HepG2 (cell line): ENCODE measurements around the gene LAMA5. TPM values are rescaled to one million over a fixed set of nuclear protein-coding genes. Genes with fewer than 3 reads are reported as not detected.
A peak's percentile ranks its signal among the peaks of the same experiment; 100 is the strongest.

Experiments used
- FOXK2 ChIP-seq: fragments of 450-650 bp; IDR thresholded peaks from 2 replicates; pipeline ENCODE4 v1.6.1; 2016
- FOXO1 ChIP-seq: sonication (generic); formaldehyde crosslinking; IDR thresholded peaks from 2 replicates; pipeline ENCODE4 v1.4.0; 2020; ENCODE audit warnings: missing genetic modification reagents
- HNRNPK ChIP-seq: fragments of 200-400 bp; formaldehyde crosslinking; IDR thresholded peaks from 2 replicates; pipeline ENCODE4 v1.6.1; 2018; ENCODE audit warnings: low read length, low read depth, moderate library complexity, mild to moderate bottlenecking; ENCODE audit not compliant: poor library complexity, severe bottlenecking
- MATR3 ChIP-seq: sonication (generic); formaldehyde crosslinking; IDR thresholded peaks from 2 replicates; pipeline ENCODE4 v1.4.0; 2020; ENCODE audit warnings: missing genetic modification reagents
- MED1 ChIP-seq: sonication (generic); formaldehyde crosslinking; IDR thresholded peaks from 2 replicates; pipeline ENCODE4 v1.4.0; 2020; ENCODE audit warnings: missing genetic modification reagents
- PLRG1 ChIP-seq: fragments of 450-650 bp; conservative IDR thresholded peaks from 2 replicates; pipeline ENCODE4 v1.6.1; 2016
- SP140L ChIP-seq: sonication (generic); formaldehyde crosslinking; IDR thresholded peaks from 2 replicates; pipeline ENCODE4 v1.4.0; 2020; ENCODE audit warnings: missing genetic modification reagents, borderline replicate concordance
- TCF7L2 ChIP-seq: IDR thresholded peaks from 2 replicates; pipeline ENCODE4 v1.6.1; 2011; ENCODE audit warnings: mild to moderate bottlenecking, low read depth, low read length, moderate library complexity
- TFAP4 ChIP-seq: sonication (generic); IDR thresholded peaks from 2 replicates; pipeline ENCODE4 v1.6.1; 2016; ENCODE audit warnings: low read depth, borderline replicate concordance
- TOE1 ChIP-seq: sonication (generic); formaldehyde crosslinking; IDR thresholded peaks from 2 replicates; pipeline ENCODE4 v1.4.0; 2020; ENCODE audit warnings: mild to moderate bottlenecking, missing genetic modification reagents
- ZNF292 ChIP-seq: sonication (generic); formaldehyde crosslinking; IDR thresholded peaks from 2 replicates; pipeline ENCODE4 v1.8.1; 2022; ENCODE audit warnings: mild to moderate bottlenecking, low read depth, missing genetic modification reagents, borderline replicate concordance
- ZNF629 ChIP-seq: sonication (generic); formaldehyde crosslinking; conservative IDR thresholded peaks from 2 replicates; pipeline ENCODE4 v1.5.0; 2020; ENCODE audit warnings: missing genetic modification reagents
- polyA plus RNA-seq, 8 experiments: library from polyadenylated mRNA; depleted of rRNA in 3 of 8; stranded (reverse) in 7 of 8; unstranded in 1 of 8; fragments of >200 nt; fragmentation: Illumina TruSeq in 4 of 8; extraction: Trizol in 4 of 8; gene quantifications; 2 replicates each; pipeline versions ENCODE4 v1.2.1 to v1.2.3, GENCODE V29; 2011 to 2016; ENCODE audit warnings: low read depth in 4 of 8, missing spikeins in 1 of 8, mixed read lengths in 1 of 8; ENCODE audit not compliant: insufficient read depth in 1 of 8
- total RNA-seq, 5 experiments: library from RNA; depleted of rRNA; stranded (reverse); fragments of >200 nt; fragmentation: Illumina TruSeq; extraction: Trizol; gene quantifications; 2 replicates each; pipeline ENCODE4 v1.2.3, GENCODE V29; 2016; ENCODE audit warnings: low read depth in 1 of 5
- TF ChIP-seq, protein P1 (sequence below): sonication (generic); formaldehyde crosslinking; IDR thresholded peaks from 2 replicates; pipeline ENCODE4 v1.4.0; 2020; ENCODE audit warnings: missing genetic modification reagents
- TF ChIP-seq, protein P2 (sequence below): sonication (generic); formaldehyde crosslinking; conservative IDR thresholded peaks from 2 replicates; pipeline ENCODE4 v1.4.0; 2020; ENCODE audit warnings: missing genetic modification reagents
- TF ChIP-seq, protein P3 (sequence below), 2 experiments: sonication (generic) in 1 of 2; formaldehyde crosslinking in 1 of 2; IDR thresholded peaks; 2 replicates each; pipeline versions ENCODE4 v1.4.0 to v1.6.1; 2016 to 2020; ENCODE audit warnings: borderline replicate concordance in 1 of 2, low read depth in 1 of 2, mild to moderate bottlenecking in 1 of 2, missing genetic modification reagents in 1 of 2
- TF ChIP-seq, protein P4 (sequence below): sonication (generic); formaldehyde crosslinking; IDR thresholded peaks from 2 replicates; pipeline ENCODE4 v1.5.1; 2020; ENCODE audit warnings: missing genetic modification reagents, mild to moderate bottlenecking, borderline replicate concordance

LAMA5 gene
- total and polyA plus RNA-seq, 2 of the 13 experiments (the other 11 are each of a cell fraction or from before 2014, with no cell fraction given) = 21.0 to 44.7 TPM

- TF ChIP-seq, protein P1, sequence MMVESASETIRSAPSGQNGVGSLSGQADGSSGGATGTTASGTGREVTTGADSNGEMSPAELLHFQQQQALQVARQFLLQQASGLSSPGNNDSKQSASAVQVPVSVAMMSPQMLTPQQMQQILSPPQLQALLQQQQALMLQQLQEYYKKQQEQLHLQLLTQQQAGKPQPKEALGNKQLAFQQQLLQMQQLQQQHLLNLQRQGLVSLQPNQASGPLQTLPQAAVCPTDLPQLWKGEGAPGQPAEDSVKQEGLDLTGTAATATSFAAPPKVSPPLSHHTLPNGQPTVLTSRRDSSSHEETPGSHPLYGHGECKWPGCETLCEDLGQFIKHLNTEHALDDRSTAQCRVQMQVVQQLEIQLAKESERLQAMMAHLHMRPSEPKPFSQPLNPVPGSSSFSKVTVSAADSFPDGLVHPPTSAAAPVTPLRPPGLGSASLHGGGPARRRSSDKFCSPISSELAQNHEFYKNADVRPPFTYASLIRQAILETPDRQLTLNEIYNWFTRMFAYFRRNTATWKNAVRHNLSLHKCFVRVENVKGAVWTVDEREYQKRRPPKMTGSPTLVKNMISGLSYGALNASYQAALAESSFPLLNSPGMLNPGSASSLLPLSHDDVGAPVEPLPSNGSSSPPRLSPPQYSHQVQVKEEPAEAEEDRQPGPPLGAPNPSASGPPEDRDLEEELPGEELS = peak; percentile 81
- TF ChIP-seq, protein P2, sequence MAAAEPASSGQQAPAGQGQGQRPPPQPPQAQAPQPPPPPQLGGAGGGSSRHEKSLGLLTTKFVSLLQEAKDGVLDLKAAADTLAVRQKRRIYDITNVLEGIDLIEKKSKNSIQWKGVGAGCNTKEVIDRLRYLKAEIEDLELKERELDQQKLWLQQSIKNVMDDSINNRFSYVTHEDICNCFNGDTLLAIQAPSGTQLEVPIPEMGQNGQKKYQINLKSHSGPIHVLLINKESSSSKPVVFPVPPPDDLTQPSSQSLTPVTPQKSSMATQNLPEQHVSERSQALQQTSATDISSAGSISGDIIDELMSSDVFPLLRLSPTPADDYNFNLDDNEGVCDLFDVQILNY = peak; percentile 95
- TF ChIP-seq TFAP4 (peak; percentile 21; the same call in 1 of the 2 replicates), MED1 (CRISPR knock-in tag) (peak; percentile 78), SP140L (CRISPR knock-in tag) (no peak), ZNF292 (CRISPR knock-in tag) (0 out of 2 replicates have a peak, but pooled peaks have one; percentile 22), TCF7L2 (no peak), MATR3 (CRISPR knock-in tag) (no peak), FOXK2 (no peak), TOE1 (peak; percentile 59; the same call in 1 of the 2 replicates), PLRG1 (no peak), FOXO1 (CRISPR knock-in tag) (peak; percentile 44), ZNF629 (CRISPR knock-in tag) (peak; percentile 69), HNRNPK (peak; percentile 34)
- TF ChIP-seq, protein P3, sequence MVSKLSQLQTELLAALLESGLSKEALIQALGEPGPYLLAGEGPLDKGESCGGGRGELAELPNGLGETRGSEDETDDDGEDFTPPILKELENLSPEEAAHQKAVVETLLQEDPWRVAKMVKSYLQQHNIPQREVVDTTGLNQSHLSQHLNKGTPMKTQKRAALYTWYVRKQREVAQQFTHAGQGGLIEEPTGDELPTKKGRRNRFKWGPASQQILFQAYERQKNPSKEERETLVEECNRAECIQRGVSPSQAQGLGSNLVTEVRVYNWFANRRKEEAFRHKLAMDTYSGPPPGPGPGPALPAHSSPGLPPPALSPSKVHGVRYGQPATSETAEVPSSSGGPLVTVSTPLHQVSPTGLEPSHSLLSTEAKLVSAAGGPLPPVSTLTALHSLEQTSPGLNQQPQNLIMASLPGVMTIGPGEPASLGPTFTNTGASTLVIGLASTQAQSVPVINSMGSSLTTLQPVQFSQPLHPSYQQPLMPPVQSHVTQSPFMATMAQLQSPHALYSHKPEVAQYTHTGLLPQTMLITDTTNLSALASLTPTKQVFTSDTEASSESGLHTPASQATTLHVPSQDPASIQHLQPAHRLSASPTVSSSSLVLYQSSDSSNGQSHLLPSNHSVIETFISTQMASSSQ (IDR thresholded peaks at IDR 0.05; ENCODE audit: low read depth) = no peak
- TF ChIP-seq, protein P3 (CRISPR knock-in tag; IDR thresholded peaks at IDR 0.05; ENCODE audit: borderline replicate concordance) = peak; percentile 80; the same call in 1 of the 2 replicates
- TF ChIP-seq, protein P4, sequence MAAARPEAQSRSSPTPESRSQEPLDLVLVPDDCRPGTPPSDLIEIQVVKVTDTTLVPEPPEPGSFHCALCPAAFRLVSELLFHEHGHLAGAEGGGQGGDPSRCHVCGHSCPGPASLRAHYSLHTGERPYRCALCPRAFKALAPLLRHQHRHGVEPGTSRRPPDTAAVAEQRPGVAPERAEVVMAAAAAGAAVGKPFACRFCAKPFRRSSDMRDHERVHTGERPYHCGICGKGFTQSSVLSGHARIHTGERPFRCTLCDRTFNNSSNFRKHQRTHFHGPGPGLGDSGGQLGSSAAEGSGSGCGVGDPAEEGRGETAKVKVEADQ (CRISPR knock-in tag) = no peak
Observed at GRCh38 chr20:62407221-62407992, 40.3 kb upstream of the LAMA5 start, which contains the start of gene CABLES2 (continued).
